ENCODE measurements around the gene MATCAP1.

The MATCAP1 gene

GRCh38 chr16:67128417-67128816, 55.3 kb downstream of the MATCAP1 start:
- no peak for DNase-seq (ENCODE audit: low spot score)
